NCI-H128 (cell line): Measurements from ENCODE around the gene CWC27.

Experiments used
- DNase-seq: peaks from one replicate; lab custom pipeline; 2025; ENCODE audit not compliant: unreplicated experiment; lab: John Stamatoyannopoulos, UW

Gene CWC27, protein sequence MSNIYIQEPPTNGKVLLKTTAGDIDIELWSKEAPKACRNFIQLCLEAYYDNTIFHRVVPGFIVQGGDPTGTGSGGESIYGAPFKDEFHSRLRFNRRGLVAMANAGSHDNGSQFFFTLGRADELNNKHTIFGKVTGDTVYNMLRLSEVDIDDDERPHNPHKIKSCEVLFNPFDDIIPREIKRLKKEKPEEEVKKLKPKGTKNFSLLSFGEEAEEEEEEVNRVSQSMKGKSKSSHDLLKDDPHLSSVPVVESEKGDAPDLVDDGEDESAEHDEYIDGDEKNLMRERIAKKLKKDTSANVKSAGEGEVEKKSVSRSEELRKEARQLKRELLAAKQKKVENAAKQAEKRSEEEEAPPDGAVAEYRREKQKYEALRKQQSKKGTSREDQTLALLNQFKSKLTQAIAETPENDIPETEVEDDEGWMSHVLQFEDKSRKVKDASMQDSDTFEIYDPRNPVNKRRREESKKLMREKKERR

DNA sequence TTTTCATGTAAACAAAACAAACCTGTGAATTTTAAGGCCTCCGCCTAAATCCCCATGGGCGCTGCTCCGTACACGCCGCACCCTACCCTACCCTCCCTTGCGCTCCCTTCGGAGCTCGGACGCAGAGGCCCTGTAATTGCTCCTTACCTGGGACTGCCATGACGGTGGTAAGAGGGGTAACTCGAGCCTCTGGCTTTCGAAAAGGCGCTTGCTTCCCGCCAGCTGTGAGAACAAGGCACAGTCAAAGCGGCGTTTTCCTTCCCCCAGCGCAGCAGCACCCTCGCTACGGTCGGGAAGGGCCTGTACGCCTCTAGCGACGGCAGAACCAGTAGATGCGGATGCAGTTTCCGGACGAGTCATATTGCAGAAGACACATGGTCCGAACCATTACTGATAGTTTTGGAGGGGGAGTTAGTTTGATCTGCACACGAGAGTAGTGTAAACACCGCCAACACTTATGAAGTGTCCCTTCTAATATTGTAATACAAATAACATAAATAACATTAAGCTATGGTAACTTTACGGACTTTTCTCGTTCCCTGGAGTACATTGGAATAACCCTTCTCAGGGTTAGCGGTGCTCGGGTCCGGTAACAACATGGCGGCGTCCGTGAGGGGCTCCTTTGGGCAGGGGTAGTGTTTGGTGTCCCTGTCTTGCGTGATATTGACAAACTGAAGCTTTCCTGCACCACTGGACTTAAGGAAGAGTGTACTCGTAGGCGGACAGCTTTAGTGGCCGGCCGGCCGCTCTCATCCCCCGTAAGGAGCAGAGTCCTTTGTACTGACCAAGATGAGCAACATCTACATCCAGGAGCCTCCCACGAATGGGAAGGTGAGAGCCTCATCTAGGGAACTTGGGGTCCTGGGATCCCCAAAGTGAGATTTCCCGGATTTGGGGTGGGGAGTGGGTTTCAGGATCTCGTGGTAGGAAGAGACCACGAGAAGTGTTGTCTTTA, at the start of gene CWC27, which contains the start of gene SREK1IP1:
CWC27 (plus strand) TSS at position 573 of the 955 bp plus-strand sequence; CDS start at position 790, 217 bp downstream.
SREK1IP1 (minus strand) TSS at position 334 of the 955 bp plus-strand sequence; CDS start at position 160, 174 bp downstream.
- peak; percentile 71 for DNase-seq

DNA sequence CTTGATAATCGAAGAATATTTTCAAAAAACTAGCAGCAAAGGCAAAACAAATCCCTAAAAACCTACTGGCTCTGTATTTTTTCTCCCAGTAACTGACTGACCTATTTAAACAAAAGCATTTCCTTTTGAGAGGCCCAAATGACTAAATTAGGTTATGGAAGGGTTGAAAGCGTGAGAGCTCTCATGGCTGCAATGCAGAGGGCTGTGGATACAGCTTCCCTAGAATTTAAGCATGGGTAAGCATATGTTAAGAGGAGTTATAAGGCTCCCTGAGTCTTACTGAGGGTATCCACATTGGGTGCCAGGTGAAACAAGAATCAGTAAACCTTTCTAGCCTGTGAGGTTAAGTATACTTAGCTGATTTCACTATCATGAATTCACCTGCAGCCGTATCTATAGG, 46.1 kb upstream of the CWC27 start:
- no peak for DNase-seq

DNA sequence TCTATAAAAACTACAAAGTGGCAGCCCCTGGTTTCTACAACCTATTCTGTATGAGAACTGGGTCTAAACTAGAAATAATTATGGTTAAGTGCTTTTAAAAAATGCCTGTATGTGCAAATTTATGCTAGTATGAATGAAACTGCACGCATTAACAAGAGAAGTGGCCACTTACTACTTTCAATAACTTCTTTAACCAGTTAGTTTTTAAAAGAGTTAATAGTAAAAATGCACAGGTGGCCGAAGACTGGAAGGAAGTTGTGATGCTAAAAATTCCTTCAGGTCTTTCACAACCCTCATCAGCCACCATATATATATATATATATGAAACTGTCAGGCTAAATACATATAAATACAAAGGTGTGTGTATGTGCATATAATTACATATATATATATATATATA, 41.6 kb upstream of the CWC27 start:
- no peak for DNase-seq

DNA sequence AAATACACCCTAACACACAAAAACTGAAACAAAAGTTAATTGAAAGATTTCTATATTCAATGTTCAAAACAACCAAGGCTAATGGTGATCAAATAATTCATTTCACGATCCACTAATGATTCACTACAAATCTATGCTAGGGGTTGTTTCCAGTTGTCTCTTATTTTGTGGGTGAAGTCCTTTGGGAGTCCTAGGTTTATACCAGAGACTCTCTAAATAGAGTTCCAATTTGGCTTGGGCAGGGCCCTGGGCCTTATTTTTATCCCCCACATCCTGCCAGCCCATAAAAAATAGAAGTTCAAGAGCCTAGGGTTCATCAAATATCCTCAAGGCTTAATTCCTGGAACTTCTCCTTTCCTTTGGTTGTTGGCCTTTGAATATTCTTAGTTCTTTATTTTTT, 26.3 kb upstream of the CWC27 start:
- no peak for DNase-seq

DNA sequence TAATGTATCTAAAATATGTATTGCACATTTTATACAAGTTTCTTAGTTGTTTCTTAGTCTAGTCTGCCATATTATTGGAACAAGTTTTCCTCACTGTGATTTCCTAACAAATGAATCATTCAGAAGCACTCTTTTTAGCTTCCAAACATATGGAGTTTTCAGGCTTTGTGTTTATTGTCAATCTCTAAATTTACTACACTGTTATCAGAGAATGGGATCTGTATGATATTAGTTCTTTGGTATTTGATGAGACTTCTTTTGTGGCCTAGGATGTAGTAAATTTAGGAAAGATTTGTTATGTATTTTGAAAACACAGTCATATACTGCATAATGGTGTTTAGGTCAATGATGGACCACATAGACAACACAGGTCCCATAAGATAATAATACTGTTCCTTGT, 25.9 kb upstream of the CWC27 start:
- DNase-seq: no peak

DNA sequence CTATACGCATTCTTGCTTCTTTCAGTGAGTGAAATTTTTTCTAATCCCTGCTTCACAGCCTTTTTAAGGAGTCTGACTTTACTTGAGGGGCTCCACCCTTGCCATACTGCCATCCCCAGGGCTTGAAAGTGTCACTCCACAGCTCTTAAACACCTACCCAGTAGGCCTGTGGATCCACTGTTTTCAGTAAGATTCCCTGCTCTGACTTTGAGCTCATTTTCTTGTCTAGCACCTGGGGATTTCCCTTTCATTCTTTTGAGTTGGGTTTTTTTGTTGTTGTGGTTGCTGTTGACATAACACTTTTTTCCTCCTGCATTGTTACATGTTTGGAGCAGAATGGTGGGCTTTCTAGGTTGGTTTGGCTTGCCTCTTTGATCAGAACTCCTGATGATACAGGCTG, 23.8 kb upstream of the CWC27 start:
- no peak for DNase-seq

DNA sequence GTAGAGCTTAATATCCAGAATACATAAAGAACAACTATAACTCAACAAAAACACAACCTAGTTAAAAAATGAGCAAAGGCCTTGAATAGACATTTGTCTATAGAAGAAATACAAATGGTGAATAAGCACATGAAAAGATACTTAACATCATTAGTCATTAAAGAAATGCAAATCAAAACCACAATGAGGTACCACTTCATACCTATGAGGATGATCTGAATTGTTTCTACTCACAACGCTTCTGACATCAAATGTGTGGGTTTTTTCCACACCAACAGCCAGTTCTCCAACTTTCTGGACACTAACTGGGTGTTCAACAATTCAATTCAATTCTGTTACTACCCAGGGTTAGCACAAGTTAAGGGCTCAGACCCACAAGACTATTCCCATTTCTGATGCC, 22.3 kb upstream of the CWC27 start:
- DNase-seq: no peak

DNA sequence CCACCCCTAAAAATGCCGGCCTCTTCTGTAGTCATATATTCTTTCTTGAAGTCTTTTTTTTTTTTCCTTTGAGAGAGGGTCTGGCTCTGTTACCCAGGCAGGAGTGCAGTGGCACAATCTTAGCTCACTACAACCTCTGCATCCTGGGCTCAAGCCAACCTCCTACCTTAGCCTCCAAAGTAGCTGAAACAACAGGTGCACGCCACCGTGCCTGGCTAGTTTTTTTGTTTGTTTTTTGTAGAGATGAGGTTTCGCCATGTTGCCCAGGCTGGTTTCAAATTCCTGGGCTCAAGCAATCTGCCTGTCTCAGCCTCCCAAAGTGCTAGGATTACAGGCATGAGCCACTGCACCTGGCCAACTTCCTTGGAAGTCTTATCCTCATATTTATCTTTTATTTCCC, 19.3 kb upstream of the CWC27 start:
- no peak for DNase-seq

DNA sequence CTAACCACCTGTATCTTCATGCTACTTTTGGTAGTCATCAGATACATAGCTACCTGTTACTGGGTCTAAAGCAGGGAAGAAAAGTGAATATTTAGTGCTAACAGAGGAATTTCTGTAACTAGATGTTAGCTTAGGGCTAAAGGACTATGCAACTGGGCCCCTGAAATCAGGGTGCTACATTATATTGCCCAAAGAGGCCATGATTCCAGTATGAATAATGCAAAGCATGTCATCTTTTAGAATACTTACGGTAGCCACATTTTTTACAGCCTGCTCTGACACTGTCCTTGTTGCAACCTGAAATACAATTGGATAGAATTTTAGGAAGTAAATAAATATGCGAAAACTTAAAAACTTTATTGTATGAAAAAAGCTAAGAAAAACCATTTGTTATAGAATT, 14.7 kb upstream of the CWC27 start:
- no peak for DNase-seq

DNA sequence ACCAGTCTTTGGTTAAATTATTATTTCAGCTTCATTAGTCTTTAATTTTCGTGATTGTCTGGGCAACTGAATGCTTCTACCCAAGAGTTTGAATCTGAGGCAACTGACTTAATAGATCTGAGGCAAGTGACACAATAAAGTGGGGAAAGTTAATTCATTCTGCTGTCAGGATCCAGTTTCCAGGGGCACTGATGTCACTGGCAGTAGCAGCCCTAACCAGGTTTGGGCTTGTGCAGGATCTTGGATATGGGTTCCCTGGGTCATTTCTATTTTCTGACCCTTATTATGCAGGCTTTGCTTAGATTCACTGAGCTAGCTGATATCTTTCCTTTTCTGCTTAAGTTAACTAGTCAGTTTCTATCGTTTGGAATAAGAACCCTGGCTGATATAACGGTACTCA, 9.8 kb upstream of the CWC27 start:
- DNase-seq: no peak

DNA sequence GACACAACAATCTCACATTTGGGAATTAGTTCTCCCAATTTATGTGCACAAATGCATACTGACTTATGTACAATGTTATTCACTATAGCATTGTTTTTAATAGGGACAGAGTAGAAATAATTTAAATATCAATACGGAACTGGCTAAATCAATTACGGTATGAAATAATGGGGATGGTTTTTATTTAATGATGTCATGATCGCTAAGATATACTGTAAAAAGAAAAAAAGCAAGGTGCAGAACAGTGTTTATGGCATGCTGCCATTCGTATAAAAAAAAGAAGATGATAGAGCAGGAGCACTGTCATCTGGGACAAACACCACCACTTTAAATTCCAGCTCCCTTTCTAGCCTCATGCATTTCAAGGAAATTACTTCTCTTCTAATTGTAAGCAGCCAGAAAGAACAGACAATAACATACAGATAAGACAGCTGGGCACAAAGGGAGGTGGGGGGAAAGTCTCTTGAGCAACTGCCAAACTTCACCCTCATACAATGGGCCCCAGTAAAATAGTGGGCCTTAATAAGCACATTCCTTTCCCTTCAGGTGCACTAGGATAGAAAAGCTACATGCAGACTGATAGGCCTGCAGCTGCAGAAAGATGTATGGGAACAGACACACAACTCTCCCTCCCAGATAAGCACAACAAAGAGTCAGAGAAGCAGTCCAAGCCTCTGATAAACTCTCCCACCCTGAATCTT, 8.6 kb upstream of the CWC27 start:
- no peak for DNase-seq

DNA sequence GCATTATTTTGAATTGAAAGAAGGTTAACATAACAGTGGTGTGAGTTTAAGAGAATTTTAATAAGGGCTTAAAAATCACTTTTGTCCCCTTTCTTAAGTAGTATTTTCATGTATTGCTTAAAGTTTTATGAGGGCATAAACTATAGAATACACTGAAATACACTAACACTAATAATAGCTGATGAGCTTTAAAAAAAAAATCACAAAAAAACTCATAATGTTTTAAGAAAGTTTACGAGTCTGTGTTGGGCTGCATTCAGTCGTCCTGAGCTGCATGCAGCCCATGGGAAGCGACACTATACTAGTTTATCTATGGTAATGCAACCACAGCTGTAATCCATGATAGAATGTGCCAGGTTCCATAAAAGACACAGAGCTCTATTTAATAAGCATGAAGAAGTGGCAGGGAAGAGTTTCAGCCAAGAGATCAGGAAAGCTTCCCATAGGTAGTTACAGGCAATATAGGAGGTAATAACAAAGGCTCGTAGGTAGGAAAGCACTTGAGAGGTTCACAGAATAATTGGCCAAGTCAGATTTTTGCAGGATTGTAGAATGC, 4.7 kb upstream of the CWC27 start:
- DNase-seq: no peak

DNA sequence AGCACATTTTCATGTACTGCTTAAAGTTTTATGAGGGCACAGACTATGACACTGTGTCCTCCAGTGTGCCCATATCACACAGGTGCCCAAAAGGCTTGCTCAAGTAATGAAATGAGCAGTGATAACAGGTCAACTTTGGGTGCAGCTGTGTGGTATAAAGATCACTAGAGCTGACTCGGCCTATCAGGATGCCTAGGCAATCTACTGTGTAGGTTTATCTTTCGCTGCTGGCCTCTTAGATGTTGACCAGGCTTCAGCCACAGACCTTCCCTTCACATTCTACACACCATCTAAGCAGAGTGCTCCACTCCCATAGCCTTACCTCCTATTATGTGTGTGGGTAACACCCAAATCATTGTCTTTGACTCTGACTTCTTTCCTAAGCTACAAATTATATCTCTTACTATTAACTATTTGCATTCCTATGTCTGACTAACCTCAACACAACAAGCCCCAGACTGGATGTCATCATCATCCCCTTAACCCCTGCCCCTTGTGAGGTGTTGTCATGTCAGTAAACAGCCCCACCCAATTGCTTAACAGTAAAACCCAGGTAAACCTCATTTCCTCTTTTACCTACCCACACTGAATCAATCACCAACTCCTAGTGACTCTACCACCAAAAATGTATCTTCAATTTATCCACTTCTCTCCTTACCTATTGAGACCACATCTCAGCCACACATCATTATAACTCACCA, 2.8 kb upstream of the CWC27 start:
- DNase-seq: no peak

DNA sequence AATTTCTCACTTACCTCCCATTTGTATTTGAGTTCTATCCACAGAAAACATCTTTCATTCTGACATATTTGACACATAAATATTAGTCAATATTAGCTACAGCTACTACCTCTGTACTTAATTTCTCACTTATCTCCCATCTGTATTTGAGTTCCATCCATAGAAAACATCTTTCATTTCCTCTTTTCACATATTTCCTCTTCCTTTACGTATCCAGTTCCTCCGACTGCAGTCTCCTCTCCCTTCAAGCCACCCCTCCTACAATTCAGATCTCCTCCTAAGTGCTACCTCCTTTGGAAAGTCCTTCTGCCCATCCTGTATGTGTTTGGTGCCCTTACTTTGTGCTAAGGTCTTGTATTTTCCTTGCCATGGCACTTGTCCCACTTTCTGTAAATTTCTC, 1.8 kb upstream of the CWC27 start:
- no peak for DNase-seq

DNA sequence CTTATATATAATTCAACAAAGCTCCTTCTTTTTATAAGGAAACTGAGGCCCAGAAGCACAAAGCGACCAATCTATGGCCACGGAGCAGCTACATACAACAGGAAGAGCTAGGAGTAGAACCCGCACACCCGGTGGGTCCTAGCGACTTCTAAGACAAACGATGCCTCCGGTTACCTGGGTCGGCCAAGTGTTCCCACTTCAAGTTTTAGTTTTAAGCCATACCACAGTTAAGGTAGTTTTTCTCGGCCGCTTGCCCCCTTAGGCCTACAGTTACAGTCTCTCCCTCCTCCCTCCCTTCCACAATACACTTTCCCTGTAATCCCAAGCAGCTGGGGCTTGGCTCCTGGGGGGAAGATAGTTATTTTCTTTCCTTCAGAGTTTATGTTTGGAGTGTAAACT, 772 bp upstream of the CWC27 start:
- no peak for DNase-seq

DNA sequence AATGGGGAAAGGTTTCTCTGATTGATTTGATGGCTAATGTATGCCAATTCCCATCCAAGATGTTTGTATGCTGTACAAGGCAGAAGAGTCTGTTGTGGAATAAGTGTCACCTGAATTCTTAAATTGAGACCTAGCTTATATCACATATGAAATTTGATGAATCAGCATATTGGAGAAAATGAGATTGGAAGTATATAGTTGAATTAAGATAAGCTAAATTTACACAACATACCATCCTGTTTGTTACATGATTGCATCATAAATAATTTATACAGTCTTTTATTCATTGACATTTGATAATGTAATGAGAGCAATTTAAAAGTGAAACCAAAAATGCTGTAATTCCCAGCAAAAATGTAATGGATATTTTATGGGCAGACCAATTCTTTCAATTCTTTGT, 1.1 kb downstream of the CWC27 start:
- DNase-seq: no peak

DNA sequence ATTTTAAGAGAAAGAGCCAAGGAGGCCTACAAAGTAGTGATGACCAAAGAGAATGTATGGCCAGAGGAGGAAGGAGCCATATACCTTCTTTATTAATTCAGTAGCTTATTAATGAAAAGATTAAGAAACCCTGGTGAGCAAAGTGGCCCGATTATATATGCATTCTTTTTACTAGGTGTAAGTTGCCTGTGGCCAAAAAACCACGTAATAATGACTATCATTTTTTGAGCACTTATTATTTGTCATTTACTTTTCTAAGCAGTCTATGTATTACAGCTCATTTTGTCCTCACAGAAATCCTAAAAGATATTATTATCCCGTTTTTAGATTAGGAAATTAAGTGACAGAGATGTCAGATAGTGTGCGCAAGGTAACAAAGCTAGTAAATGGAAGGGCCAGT, 3.0 kb downstream of the CWC27 start:
- no peak for DNase-seq

DNA sequence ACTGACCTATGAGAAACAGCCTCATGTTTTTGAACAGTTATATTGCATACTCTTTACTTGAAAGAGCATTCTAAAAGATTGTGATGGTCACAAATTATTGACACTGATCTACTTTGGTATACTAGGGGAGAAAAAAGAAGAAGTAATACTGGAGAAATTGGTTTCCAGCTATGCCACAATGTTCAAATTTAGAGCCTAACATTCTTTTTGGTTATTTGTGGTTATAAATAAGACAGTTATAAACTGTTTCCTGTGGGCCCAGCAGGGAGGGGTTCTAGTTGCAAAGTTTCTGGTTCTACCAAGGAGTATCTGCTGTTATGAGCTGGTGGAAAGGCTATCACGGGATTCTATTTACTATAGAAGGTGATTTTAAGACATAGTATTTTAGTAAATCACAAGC, 4.8 kb downstream of the CWC27 start:
- no peak for DNase-seq

DNA sequence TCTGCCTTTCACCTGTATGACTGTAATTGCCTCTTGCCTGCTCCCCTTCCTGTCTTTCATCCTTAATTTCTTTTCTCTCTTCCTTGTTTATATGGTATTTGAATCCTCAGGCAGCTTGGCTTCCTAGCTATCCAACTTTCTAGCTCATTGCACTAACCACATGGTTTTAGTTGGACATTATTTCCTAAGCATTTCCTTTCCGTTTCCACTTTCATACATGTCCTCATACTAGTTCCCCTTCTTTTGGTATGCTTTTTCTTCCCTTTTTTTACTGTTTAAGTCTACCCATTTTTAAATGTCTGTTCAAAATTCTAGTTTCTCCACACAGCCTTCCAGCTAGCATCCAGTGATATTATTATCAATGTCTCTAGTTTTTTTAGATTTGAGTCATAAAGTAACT, 6.6 kb downstream of the CWC27 start:
- no peak for DNase-seq

DNA sequence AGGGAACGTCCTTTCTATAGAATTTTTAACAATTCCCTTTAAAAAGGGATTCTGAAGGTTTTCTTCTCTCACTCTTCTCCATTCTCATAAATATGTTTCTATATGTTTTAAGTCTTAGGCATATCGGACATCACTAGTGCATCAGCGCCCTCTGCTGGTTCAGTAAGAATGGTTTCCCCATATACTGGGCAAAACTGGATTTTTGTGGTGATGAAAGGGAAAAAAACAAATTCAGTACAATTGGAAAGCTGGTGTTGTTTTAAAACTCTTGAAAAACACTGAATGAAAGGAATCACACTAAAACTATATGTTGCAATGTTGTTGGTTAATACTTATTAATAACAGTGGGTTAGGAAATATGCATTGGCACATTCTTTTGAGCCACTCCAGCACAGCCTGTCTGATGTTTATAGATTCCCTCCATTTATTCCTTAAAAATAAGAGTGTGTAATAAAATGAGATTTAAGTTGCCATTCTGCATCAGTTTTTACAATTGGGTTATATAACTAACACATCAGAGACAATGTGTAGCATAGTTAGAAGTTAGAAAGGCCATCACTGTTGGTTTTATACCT, 15.8 kb downstream of the CWC27 start:
- peak; percentile 34 for DNase-seq
